ENCODE data around the gene MAP3K21.

Gene MAP3K21

DNA sequence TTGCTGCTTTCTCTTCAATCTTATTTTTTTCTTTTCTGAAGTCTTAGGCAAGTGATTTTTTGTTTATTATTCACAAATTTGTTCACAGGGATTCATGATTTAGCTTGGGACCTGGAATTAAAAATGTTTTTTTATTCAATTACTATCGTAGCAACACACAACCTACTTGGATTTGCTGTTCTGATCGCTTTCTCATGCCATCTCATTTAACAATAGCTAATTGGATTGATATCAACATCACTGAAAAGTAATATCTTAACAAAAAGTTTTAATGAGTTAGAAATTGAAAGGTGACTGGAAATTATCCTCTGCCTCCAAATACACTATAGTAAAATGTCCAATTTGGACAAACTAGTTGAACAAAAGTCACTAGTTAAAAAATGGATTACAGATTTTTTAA is 32.4 kb downstream of the MAP3K21 start:
- ATAC-seq (no peak), DNase-seq (no peak)

GRCh38 chr1:233360525-233361102 is 33.1 kb downstream of the MAP3K21 start:
- DNase-seq (no peak), ATAC-seq (no peak)

- no peak for ATAC-seq
Measured at GRCh38 chr1:233361876-233362275, 34.4 kb downstream of the MAP3K21 start.

DNA sequence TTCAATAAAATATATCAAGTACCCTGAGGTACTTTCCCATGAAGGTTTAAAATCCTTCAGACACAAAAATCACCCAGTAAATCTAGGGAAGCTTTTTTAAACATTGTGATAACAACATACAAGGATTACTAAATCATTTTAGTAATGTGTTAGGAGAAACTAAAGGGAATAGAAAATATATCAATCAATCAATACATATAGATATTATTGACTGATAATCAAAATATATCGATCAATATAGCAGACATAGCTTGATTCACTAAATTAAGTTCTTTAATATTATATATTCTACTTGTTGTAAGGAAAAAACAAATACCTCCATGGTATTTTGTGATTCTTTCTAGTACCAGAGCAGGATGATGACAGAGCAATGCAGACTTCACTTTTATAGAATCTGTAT is 35.2 kb downstream of the MAP3K21 start:
- DNase-seq (no peak), ATAC-seq (no peak)

More at GRCh38 chr1:233361876-233362275, 34.4 kb downstream of the MAP3K21 start:
- DNase-seq, result no peak

DNA sequence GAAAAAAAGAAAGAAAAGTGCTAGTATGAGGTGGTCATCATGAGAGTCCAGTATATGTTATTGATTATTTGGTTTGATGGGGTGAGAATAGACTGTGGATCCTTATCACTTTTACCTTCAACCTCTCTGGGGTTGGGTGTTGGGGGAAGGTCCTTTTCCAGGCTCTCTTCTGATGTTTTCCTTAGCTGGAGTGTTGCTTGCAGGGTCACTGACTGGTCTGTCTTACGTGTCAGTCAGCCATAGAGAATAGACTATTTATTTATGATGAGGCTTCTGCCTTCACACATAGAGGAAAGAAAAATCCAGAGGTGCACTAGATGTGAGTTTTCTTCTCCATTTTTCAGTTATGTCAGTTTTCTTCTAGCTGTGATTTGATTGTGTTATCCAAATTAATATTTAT is 36.5 kb downstream of the MAP3K21 start:
- no peak for DNase-seq
- no peak for ATAC-seq

- DNase-seq (no peak), ATAC-seq (no peak)
Measured at GRCh38 chr1:233364695-233365539, 37.4 kb downstream of the MAP3K21 start.

GRCh38 chr1:233366575-233366974 is 39.1 kb downstream of the MAP3K21 start:
- DNase-seq (no peak), ATAC-seq (no peak)

GRCh38 chr1:233367057-233367803 is 39.7 kb downstream of the MAP3K21 start:
- ATAC-seq, result no peak
- no peak for DNase-seq

DNA sequence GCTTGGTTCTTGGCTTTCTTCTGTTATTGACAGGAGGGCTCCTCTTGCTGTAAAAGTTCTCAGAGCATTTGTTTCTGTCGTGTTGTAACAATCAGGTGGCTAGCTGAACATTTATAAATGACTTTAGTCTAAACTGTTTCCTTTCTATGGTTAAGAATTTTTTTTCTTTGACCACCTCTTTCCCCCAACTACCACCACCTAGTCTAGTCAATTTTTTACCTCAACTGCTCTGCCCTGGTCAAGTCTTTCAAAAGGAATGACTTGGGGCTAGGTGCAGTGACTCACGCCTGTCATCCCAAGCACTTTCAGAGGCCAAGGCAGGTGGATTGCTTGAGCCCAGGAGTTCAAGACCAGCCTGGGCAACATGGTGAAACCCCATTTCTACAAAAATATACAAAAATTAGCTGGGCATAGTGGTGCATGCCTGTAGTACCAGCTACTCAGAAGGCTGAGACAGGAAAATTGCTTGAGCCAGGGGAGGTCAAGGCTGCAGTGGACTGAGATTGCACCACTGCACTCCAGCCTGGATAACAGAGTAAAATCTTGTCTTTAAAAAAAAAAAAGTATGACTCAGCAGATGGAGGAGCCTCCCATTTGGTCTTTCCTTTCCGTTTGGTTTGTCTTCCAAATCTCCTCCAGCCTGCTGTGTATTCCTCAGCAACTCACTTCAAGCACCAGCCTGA is 40.7 kb downstream of the MAP3K21 start:
- DNase-seq (no peak), ATAC-seq (no peak)

DNA sequence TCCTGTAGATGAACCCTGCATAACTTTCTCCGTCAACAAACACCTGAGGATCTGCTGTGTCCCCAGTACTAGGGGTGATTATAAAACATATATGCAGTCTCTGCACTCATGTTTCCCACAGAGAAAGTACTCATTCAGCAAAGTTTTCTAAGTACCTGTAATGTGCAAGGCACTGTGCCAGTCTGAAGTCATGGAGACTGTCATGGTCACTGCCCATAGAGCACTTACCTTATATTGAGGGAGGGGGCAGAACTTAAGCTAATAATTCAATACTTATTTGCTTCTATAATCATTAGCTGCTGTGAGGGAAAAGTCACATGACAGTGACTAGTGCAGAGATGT is 41.2 kb downstream of the MAP3K21 start:
- no peak for DNase-seq
- no peak for ATAC-seq

DNA sequence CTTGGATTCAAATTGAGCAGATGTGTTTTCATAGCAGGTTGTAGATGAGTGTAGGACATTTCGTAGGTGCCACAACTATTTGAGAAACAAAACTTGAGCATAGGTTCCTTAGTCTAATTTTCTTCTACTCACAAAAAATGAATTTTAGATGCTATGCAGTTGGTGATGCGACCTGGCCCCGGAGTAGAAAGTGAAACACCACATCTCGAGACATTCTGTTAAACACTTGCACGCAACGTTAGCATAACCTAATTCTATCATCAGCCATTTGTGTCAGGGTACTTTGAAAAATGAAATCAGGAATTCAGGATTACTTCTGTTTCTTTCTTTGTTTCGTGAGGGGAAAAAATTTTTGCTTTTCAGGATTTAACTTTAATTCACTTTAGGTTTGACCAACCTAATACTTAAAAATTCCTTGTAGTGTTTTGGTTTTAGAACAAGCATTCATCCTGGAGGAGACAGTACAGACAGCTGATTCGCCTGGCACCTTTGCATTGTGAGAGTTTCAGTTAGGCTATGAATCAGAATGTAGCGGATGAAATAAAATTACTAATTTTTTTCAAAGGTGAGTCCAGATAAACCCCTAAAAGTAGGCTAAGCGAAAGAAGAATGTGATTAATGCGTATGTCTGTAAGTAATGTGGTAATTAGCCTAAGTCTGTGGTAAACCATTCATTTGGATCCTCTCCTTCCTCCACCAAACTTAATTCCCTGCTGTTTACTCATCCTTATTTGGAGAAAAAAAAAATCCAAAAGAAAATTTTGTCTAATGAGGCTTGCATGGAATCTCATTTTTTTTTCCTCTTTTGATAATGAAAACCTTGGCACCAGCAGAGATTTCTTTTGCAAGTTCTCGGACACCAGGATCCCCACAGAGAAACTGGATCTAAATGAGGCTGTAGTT is 44.9 kb downstream of the MAP3K21 start:
- no peak for DNase-seq
- no peak for ATAC-seq

DNA sequence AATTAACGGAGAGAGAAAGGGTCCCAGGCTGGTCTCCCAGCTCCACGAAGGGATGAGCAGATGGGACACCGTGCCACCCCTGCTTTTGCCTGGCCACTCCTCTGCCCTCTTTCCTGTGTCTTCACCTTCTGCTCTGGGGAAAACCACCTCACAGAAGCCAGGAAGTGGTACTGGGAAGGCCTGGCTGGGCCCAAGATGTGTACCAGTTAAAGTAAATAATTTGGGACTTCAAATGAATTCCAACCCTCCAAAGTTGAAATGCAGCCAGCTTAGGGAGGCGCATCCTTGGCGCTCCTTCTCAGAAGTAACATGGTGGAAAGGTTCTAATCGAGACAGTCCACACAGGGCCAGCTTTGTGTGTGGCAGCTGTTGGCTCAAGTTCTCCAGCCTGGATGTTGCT is 45.7 kb downstream of the MAP3K21 start:
- DNase-seq, result no peak
- no peak for ATAC-seq

- DNase-seq (no peak), ATAC-seq (no peak)
Measured at GRCh38 chr1:233375653-233376052, 48.1 kb downstream of the MAP3K21 start.

- ATAC-seq (no peak), DNase-seq (no peak)
Measured at GRCh38 chr1:233376382-233377110, 49.0 kb downstream of the MAP3K21 start.

DNA sequence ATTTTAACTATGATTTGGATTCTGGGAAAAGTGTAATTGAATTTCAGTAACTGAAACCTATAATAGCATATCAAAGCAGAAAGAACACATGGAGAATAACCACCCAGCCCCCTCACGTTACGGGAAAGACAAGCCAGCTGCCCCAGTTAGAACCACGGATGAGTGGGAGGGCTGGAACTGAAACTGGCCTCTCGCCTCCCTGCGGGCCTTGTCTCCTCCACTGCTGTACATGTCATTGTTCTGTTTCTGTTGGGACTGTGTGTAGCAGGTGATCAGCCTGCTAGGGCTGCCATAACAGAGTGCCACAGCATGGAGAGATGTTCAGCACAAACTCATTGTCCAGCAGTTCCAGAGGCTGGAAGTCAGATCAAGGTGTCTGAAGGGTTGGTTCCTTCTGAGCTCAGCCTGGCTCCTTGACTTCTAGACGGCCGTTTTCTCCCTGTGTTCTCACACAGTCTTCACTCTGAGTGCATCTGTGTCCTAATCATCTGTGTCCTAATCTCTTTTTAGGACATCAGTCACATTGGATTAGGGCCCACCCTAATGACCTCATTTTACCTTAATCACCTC is 52.4 kb downstream of the MAP3K21 start:
- ATAC-seq, result no peak
- DNase-seq, result no peak

GRCh38 chr1:233381806-233382205 is 54.3 kb downstream of the MAP3K21 start:
- DNase-seq (no peak), ATAC-seq (no peak)

- DNase-seq (no peak), ATAC-seq (no peak)
Measured at GRCh38 chr1:233383984-233384383, 56.5 kb downstream of the MAP3K21 start.

GRCh38 chr1:233386336-233386735 is 58.8 kb downstream of the MAP3K21 start:
- no peak for ATAC-seq
- no peak for DNase-seq

DNA sequence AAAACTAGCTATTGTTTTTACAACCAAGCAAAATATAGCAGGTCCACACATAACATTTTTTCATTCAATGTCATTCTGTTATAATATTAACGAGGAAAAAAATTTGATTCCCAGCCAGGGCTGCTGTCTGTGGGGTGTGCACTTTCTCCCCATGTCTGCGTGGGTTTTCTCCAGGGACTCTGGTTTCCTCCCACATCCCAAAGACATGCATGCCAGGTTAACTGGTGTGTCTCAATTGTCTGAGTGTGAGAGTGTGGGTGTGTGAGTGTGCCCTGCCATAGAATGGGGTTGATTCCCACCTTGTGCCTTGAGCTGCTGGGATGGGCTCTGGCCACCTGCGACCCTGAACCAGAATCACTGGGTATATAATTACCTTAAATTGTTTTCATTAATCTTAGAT is 60.1 kb downstream of the MAP3K21 start:
- DNase-seq, result no peak
- ATAC-seq, result no peak

GRCh38 chr1:233389169-233389568 is 61.6 kb downstream of the MAP3K21 start:
- ATAC-seq (no peak), DNase-seq (no peak)

DNA sequence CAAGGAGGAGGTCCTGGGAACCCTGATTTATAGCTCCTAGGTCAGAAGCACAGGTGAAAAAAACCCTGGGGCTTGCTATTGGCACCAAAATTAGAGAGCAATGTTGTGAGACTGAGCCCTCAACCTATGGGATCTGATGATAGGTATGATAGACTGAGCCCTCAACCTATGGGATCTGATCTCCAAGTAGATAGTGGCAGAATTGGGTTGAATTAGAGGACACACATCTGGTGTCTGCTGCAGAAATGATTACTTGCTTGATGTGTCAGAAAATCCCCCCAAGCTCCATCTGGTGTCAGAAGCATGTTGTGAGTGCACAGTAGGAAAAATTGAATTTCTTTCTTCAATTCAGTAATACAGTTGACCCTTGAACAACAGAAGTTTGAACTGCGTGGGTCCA is 62.4 kb downstream of the MAP3K21 start:
- DNase-seq, result no peak
- no peak for ATAC-seq

All from stimulated activated naive CD8-positive, alpha-beta T cell treated with anti-CD3 and anti-CD28 coated beads, Interleukin-15, Interleukin-2, amounts not matched to agents 100 U/mL and 50 U/mL, for 24 hours (primary cell).